ENCODE measurements around the gene SNRPA1.

DNA sequence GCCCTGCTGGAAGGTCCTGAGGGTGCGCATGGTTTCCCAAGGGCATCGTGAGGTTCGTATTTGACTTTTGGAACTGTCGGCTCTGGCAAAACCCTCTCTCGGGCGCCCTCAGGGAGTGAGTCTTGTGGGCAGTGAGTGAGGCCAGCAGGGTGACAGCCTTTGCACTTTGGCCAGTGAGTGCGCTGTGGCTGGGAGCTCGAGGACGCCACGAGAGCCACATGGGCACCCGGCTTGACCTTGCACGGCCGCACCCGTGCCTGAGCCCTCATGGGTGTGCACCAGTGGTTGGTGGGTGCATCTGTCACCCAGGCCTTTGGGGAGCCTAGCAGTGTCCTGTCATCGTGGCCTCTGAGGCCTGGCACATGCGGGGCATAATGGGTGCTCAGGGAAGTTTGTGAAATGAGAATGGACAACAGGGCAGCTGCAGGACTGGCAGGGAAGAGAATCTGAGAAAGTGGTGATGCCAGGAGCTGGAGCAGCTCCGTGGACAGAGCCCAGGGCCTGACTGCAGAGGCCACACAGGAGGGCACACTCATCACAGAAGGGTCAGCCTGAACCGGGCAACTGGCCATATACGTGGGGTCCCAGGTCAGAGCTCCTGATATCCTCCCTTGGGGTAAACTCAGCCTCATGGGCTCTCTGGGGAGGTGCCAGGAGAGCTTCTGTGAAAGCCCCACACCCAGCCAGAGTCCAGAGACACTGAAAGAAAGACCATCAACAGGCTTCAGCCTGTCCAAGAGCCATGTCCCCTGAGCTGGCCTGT, 30.4 kb upstream of the SNRPA1 start:
- TF ChIP-seq POLR2A (IDR thresholded peaks at IDR 0.05) (no peak), CTCF (IDR thresholded peaks at IDR 0.05) (no peak)
